ENCODE results near the gene TIFAB. TPM values are rescaled to one million over a fixed set of nuclear protein-coding genes. Genes with fewer than 3 reads are reported as not detected.

The TIFAB gene
- total and polyA plus RNA-seq, 2 experiments from 2014 or later, result not detected

DNA sequence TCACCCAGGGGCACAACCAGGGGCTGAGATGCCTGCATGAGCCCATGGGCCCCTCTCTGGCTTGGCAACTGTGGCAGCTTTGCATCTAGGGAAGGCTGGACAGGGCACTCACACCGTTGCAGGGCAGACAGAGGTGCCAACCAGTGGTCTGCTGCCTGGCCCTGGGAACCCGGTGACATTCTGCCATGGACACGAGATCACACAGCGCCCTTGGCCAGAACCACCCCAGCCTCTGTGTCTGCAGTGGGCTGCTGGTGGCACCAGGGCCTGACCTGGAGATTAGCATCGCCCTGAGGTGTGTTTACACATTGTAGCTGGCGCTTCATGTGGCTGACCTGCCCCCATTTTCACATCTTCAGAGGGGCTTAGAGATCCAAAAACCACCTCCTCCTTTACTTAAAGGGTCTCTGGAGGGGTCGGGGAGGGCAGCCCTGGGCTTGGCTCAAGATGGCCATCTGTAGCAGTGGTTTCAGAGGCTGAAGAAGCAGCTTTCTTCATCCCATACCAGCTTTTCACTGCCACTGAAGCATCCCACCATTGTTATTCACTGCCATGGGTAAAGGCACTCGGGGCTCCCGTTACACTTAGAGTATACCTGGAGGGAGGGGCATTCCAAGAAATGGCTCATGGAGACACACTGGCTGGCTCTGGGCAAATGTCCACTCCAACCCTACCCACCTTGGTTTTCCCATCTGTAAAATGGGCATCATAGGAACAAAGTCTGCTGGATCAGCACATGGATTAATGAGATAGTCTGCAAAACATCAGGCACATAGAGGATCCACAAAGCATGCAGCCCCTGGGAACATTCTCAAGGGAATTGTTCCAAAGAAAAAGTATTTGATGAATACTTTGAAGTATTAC lies 16.5 kb downstream of the TIFAB start (continued):
- TF ChIP-seq, protein P1, sequence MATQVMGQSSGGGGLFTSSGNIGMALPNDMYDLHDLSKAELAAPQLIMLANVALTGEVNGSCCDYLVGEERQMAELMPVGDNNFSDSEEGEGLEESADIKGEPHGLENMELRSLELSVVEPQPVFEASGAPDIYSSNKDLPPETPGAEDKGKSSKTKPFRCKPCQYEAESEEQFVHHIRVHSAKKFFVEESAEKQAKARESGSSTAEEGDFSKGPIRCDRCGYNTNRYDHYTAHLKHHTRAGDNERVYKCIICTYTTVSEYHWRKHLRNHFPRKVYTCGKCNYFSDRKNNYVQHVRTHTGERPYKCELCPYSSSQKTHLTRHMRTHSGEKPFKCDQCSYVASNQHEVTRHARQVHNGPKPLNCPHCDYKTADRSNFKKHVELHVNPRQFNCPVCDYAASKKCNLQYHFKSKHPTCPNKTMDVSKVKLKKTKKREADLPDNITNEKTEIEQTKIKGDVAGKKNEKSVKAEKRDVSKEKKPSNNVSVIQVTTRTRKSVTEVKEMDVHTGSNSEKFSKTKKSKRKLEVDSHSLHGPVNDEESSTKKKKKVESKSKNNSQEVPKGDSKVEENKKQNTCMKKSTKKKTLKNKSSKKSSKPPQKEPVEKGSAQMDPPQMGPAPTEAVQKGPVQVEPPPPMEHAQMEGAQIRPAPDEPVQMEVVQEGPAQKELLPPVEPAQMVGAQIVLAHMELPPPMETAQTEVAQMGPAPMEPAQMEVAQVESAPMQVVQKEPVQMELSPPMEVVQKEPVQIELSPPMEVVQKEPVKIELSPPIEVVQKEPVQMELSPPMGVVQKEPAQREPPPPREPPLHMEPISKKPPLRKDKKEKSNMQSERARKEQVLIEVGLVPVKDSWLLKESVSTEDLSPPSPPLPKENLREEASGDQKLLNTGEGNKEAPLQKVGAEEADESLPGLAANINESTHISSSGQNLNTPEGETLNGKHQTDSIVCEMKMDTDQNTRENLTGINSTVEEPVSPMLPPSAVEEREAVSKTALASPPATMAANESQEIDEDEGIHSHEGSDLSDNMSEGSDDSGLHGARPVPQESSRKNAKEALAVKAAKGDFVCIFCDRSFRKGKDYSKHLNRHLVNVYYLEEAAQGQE (IDR thresholded peaks at IDR 0.05; ENCODE audit: unreplicated experiment), result no peak
- TF ChIP-seq EZH2 (IDR thresholded peaks at IDR 0.05; ENCODE audit: low read depth, unreplicated experiment), result no peak
- TF ChIP-seq, protein P2, sequence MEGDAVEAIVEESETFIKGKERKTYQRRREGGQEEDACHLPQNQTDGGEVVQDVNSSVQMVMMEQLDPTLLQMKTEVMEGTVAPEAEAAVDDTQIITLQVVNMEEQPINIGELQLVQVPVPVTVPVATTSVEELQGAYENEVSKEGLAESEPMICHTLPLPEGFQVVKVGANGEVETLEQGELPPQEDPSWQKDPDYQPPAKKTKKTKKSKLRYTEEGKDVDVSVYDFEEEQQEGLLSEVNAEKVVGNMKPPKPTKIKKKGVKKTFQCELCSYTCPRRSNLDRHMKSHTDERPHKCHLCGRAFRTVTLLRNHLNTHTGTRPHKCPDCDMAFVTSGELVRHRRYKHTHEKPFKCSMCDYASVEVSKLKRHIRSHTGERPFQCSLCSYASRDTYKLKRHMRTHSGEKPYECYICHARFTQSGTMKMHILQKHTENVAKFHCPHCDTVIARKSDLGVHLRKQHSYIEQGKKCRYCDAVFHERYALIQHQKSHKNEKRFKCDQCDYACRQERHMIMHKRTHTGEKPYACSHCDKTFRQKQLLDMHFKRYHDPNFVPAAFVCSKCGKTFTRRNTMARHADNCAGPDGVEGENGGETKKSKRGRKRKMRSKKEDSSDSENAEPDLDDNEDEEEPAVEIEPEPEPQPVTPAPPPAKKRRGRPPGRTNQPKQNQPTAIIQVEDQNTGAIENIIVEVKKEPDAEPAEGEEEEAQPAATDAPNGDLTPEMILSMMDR (conservative IDR thresholded peaks at IDR 0.05; ENCODE audit: low read depth in 2 of 2), result no peak
- no peak for TF ChIP-seq JUNB (IDR thresholded peaks at IDR 0.05; ENCODE audit: unreplicated experiment)

DNA sequence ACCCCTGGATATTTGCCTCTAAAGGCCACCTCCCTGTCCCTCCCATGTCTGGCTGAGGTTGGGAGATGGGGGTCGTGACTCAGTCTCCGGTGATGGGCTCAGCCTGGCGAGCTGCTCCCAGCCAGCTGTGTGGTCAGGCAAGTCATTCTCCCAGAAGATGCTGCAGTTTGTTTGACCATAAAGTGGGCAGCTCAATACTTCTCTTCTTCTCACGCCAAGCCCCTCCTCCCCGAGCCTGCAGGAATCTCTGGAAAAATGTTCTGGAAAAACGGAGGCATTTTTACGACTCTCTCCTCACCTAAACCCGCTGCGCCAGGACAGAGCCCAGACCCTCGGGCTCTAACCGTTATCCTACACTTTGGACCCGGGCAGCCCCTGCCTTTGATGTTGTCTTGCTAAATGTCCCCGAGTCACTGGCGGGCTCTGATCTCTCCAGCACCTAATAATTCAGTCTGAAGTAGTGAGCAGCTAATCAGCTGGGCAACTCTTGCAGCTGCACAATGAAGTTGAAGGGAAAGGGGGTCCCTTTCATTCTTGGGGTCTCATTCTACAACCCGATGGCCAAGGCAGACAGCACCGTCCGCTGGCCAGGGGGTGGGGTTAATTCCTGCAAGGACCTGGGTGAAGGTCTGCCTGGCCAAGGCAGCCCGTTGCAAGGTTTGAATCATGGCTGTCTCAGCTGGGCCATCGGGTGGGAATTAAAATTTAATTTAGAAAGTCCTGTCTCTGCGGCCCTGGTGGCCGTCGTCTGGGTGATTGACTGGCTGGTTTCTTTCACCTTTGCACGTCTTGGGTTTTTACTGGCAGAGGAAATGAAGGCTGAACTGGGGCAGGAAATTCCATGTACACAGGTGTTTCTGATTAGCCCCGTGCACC lies 17.3 kb downstream of the TIFAB start:
- Histone ChIP-seq H3K36me3 (ENCODE audit: insufficient read depth) (no peaks in the 10 kb centered on the region), H3K9me2 (ENCODE audit: insufficient read depth) (no peaks in the 10 kb centered on the region), H2AFZ (no peak overlapping the region; the same call in 1 of the 2 replicates), H3K27me3 (ENCODE audit: insufficient read depth) (no peaks in the 10 kb centered on the region), H4K20me1 (replicated peaks; ENCODE audit: insufficient read depth) (no peaks in the 10 kb centered on the region), H3K4me1 (ENCODE audit: insufficient read depth) (no peaks in the 10 kb centered on the region), H3K4me2 (no peak overlapping the region), H3F3A (replicated peaks; ENCODE audit: low read depth) (no peaks in the 10 kb centered on the region), H3K27ac (ENCODE audit: low read depth) (no peak overlapping the region), H3K79me2 (replicated peaks; ENCODE audit: insufficient read depth) (no peaks in the 10 kb centered on the region), H3K4me3 (no peak overlapping the region)
- no peaks in the 10 kb centered on the region for H3K9me3 Mint-ChIP-seq
- DNase-seq (ENCODE audit: low spot score), result no peak
- no peak for ATAC-seq
- H3K27me3 Mint-ChIP-seq (ENCODE audit: insufficient read depth, low read depth, poor library complexity), result peaks cover 2% of the 10 kb centered on the region
- peaks cover 15% of the 10 kb centered on the region for H3K4me1 Mint-ChIP-seq
- no peak overlapping the region for H3K4me3 Mint-ChIP-seq
- no peaks in the 10 kb centered on the region for H3K36me3 Mint-ChIP-seq (ENCODE audit: low read depth)
- H3K27ac Mint-ChIP-seq, result no peak overlapping the region
- TF ChIP-seq POLR2AphosphoS5 (IDR thresholded peaks at IDR 0.05; ENCODE audit: low read depth), result no peak
- no peak for TF ChIP-seq STAT1 (IDR thresholded peaks at IDR 0.05; ENCODE audit: unreplicated experiment)
- TF ChIP-seq, protein P1 (IDR thresholded peaks at IDR 0.05; ENCODE audit: unreplicated experiment), result no peak
- TF ChIP-seq JUNB (IDR thresholded peaks at IDR 0.05; ENCODE audit: unreplicated experiment), result no peak
- no peak for TF ChIP-seq EZH2phosphoT487 (IDR thresholded peaks at IDR 0.05; ENCODE audit: unreplicated experiment)
- TF ChIP-seq ZNF114 (CRISPR knock-in tag; IDR thresholded peaks at IDR 0.05), result no peak
- no peak for TF ChIP-seq EZH2 (IDR thresholded peaks at IDR 0.05; ENCODE audit: low read depth, unreplicated experiment)
- TF ChIP-seq, protein P2 (conservative IDR thresholded peaks at IDR 0.05; ENCODE audit: low read depth in 2 of 2), result no peak
- TF ChIP-seq ZNF331 (CRISPR knock-in tag; IDR thresholded peaks at IDR 0.05; ENCODE audit: low read depth), result no peak

All from GM23338 (cell line).